Neural cell (in vitro differentiated cells): ENCODE measurements around the gene MARCHF4.

ENCODE experiments used
- EP300 ChIP-seq: fragments of 450-650 bp; conservative IDR thresholded peaks from 2 replicates; pipeline ENCODE4 v1.6.1; 2014; ENCODE audit warnings: antibody characterized with exemption, mild to moderate bottlenecking, moderate library complexity; ENCODE audit not compliant: poor library complexity, severe bottlenecking
- POLR2AphosphoS5 ChIP-seq: IDR thresholded peaks from 2 replicates; pipeline ENCODE4 v1.6.1; 2012
- RAD21 ChIP-seq: fragments of 450-650 bp; conservative IDR thresholded peaks from 2 replicates; pipeline ENCODE4 v1.6.1; 2014; ENCODE audit warnings: antibody characterized with exemption, mild to moderate bottlenecking, moderate library complexity
- REST ChIP-seq: IDR thresholded peaks from 2 replicates; pipeline ENCODE4 v1.6.1; 2012; ENCODE audit warnings: borderline replicate concordance
- TAF1 ChIP-seq: IDR thresholded peaks from 2 replicates; pipeline ENCODE4 v1.6.1; 2012; ENCODE audit warnings: low read depth
- TF ChIP-seq, protein P1 (sequence below): fragments of 450-650 bp; IDR thresholded peaks from 2 replicates; pipeline ENCODE4 v1.5.1; 2014; ENCODE audit warnings: antibody characterized with exemption, mild to moderate bottlenecking, moderate library complexity; ENCODE audit not compliant: poor library complexity, severe bottlenecking

- no peak for TF ChIP-seq REST
- TF ChIP-seq, protein P1, sequence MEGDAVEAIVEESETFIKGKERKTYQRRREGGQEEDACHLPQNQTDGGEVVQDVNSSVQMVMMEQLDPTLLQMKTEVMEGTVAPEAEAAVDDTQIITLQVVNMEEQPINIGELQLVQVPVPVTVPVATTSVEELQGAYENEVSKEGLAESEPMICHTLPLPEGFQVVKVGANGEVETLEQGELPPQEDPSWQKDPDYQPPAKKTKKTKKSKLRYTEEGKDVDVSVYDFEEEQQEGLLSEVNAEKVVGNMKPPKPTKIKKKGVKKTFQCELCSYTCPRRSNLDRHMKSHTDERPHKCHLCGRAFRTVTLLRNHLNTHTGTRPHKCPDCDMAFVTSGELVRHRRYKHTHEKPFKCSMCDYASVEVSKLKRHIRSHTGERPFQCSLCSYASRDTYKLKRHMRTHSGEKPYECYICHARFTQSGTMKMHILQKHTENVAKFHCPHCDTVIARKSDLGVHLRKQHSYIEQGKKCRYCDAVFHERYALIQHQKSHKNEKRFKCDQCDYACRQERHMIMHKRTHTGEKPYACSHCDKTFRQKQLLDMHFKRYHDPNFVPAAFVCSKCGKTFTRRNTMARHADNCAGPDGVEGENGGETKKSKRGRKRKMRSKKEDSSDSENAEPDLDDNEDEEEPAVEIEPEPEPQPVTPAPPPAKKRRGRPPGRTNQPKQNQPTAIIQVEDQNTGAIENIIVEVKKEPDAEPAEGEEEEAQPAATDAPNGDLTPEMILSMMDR = no peak
- TF ChIP-seq POLR2AphosphoS5 = no peak
- TF ChIP-seq EP300 = no peak
- no peak for TF ChIP-seq TAF1
- no peak for TF ChIP-seq RAD21
Measured at GRCh38 chr2:216344950-216345300, 27.4 kb downstream of the MARCHF4 start.
